Measurements from ENCODE around the gene SLF2. TPM values are rescaled to one million over a fixed set of nuclear protein-coding genes. Genes with fewer than 3 reads are reported as not detected.
A peak's percentile ranks its signal among the peaks of the same experiment; 100 is the strongest.

SLF2 gene
- total RNA-seq, 1 donor from 2014 or later: 61.9 TPM

DNA sequence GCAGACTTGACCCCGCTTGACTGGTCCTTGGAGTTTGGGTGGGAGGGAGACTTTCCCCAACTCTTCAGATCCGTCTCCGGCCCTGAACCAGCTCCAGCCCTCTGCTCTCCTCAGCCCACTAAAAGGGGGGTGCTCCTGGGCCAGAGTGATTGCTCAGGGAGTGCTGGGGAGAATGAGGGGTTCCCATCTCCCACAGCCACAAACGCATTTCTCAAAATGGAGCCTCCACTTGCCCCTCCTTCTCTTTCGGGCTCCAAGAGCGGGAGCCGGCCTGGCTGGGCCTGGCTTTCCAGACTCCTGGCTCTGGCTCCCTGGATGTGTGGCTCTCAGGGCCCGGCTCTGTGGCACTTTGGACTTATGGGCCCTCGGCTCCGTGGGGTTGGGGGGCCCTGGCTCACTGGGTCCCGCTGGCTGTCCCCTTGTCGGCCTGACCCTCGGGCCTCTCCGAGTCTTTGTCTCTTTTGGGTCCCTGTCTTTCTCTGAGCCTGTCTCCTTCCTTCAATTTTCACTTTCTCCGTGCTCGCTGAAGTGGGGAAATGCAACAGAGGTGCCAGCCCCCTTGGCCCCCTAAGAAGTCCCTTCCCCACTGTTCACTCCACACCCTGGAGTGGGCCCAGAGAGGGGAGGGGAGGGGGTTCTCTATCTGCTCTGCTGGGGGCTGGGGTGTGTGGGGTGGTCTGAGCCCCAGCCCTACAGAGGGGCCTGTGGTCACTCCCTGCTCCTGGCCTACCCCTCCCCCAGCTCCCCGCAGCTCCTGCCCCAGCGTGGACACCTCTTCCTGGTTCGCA lies 87.6 kb downstream of the SLF2 start:
- DNase-seq: no peak

DNA sequence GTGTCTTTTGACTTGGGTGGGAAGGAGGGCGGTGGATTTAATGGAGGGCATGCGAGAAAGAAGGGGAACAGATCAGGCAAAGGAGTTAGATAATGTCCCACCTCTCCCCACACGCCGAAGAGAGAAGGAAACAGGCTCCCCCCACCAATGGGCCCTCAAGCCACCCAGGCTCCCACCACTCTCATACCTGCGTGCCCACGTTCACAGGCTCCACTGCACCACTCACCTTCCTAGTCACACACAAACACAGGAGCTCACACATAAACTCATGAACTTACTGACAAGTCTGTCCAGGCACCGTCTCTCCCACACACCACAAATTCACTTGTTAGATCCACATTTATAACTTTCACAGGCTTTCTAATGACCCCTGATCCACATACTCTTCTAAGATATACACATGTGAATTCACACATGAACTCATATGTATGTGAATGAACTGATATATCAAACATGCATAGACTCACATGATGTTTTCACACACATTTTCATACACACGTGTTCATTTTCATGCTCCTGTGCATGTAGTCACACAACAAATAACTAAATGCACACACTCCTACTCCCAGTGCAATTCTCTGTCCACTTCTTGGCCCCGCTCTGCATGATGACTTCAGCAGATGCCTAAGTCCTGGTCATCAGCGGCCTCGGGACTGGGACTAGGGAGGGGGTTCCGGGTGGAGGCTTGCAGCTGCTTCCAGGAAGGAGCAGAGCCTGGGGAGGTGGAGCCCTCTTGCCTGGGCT lies 88.3 kb downstream of the SLF2 start:
- DNase-seq: peak; percentile 60

DNA sequence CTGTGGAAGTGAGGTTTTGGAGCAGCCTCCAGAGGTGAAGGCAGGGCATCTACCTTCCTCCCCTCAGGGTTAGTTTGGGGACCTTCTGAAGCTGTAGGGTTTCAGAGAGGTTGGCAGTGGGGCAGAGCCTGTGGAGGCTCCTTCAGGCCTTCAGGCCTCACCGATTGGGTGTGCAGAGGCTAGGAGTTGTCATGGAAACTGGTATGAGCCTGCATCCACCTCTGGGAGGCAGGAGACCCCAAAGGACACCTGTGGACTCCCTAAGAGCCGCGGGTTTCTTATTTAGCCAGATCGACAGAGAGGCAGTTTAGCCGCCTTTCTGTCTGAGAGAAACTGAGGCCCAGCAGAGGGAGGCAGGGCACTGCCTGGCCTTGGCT lies 88.9 kb downstream of the SLF2 start:
- DNase-seq: no peak

DNA sequence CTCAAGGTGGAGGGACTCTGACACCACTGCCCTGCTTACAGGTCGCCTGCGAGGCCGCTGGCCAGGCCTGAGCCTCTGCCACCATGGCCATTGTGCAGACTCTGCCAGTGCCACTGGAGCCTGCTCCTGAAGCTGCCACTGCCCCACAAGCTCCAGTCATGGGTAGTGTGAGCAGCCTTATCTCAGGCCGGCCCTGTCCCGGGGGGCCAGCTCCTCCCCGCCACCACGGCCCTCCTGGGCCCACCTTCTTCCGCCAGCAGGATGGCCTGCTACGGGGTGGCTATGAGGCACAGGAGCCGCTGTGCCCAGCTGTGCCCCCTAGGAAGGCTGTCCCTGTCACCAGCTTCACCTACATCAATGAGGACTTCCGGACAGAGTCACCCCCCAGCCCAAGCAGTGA lies 89.7 kb downstream of the SLF2 start:
- no peak for DNase-seq

DNA sequence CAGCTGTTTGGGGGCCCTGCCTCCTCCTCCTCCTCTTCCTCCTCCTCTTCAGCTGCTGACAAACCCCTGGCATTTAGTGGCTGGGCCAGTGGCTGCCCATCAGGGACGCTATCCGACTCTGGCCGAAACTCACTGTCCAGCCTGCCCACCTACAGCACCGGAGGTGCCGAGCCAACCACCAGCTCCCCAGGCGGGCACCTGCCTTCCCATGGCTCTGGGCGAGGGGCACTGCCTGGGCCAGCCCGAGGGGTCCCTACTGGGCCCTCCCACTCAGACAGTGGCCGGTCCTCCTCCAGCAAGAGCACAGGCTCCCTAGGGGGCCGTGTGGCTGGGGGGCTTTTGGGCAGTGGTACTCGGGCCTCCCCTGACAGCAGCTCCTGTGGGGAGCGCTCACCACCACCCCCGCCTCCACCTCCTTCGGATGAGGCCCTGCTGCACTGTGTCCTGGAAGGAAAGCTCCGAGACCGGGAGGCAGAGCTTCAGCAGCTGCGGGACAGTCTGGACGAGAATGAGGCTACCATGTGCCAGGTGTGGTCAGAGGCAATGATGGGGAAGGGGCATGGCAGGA lies 91.0 kb downstream of the SLF2 start:
- no peak for DNase-seq

DNA sequence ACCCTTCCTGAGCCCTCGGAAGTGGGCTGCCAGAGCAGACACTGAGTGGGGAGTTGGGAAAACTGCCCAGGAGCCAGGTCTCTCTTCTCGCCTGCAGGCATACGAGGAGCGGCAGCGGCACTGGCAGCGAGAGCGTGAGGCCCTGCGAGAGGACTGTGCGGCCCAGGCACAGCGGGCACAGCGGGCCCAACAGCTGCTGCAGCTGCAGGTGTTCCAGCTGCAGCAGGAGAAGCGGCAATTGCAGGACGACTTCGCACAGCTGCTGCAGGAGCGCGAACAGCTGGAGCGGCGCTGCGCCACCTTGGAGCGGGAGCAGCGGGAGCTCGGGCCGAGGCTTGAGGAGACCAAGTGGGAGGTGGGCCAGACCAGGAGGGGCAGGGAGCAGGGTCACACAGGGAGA lies 92.6 kb downstream of the SLF2 start:
- DNase-seq: no peak

DNA sequence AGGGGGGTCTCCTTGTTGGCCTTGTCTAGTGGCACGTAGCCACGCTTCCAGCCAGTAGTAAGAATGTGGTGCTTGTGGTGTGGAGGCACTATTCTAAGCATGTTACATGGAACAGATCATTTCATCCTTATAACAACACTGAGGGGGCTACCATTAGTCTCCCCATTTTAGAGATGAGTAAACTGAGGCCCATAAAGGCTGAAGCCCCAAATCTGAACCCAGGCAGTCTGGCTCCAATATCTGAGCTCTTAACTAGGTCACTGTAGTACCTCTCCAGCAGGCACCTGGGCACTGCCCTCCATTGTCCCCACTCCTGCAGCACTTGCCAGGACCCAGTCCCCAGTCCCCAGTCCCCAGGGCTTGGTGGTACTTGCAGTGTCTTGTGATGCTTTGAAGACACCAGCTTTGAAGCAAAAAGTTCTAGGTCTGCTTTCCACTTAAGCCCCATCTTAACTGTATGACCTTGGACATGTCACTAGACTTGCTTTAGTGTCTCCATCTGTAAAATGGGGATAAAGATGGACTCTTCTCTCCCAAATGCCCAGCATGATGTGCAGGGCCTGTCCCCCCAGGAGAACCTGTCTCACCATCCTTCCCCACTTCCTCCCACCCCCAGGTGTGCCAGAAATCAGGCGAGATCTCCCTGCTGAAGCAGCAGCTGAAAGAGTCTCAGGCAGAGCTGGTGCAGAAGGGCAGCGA lies 93.3 kb downstream of the SLF2 start:
- no peak for DNase-seq

DNA sequence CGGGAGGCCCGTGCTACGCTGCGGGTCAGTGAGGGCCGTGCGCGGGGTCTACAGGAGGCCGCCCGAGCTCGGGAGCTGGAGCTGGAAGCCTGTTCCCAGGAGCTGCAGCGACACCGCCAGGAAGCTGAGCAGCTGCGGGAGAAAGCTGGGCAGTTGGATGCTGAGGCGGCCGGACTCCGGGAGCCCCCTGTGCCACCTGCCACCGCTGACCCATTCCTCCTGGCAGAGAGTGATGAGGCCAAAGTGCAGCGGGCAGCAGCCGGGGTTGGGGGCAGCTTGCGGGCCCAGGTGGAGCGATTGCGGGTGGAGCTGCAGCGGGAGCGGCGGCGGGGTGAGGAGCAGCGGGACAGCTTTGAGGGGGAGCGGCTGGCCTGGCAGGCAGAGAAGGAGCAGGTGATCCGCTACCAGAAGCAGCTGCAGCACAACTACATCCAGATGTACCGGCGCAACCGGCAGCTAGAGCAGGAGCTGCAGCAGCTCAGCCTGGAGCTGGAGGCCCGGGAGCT lies 93.9 kb downstream of the SLF2 start:
- DNase-seq: no peak

DNA sequence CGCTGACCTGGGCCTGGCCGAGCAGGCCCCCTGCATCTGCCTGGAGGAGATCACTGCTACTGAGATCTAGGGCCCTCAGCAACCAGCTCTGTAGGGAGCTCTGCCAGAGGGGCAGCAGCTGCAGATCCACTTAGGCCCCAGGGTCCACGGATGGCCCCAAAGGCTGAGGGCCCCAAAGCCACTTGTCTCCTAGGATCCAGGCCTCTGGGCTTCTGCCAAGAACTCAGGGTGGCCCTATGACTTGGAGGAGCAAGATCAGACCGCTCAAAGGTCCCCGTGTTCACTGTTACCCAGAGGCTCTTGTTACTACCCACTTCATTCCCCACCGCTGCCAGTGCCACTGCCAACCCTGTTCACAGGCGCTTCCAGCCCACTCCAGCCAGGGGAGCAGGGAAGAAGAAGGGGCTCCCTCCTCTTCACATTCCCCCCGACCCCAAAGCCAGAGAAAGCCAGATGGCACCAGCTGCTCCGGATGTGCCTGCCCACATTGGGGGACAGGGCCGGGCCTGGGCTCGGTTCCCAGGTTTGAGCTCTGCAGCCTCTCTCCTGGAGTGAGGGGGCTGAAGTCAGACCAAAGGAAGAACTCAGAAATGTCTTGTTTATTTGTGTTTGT lies 94.4 kb downstream of the SLF2 start:
- no peak for DNase-seq

DNA sequence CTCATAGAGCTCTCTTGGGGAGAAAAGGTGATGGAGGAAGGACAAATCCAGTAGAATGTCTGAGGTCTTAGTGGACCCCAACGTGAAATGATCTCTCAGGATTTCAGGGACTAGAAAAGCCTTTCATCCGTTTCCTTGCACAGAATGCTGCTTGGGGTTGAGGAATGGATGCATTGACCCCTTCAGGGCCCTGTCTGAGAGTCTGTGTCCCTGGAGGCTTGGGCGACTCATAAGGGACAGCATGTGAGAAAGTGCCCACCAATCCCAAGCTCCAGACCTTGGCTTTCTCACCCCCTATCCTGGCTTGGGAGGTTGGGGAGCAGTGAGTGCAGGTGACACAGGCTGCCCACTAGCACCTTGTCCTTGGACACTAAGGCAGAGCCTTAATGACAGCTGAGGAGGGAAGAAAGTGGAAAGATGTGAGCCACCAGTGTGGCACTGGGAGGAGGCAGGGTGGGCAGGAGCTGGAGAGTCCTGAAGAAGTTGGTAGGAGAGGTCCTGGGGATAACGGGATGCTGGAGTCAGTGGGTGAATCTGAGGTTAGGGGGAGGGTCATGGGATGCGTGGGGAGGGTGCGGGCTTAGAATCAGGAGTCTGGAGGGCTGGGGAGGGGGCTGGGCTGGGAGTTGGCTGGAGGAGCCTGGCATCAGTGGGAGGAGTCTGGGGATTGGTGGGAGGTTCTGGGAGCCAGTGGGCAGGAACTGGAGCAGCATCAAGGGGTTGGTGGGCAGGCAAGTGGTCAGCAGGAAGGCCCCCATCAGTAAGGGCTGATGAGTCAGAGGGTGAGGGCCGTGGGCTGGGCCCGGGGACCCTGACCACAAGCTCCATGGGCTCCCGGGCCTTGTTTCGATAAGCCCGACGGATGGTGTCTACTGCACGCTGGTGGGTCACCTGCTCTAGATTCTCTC lies 95.4 kb downstream of the SLF2 start:
- DNase-seq: no peak

DNA sequence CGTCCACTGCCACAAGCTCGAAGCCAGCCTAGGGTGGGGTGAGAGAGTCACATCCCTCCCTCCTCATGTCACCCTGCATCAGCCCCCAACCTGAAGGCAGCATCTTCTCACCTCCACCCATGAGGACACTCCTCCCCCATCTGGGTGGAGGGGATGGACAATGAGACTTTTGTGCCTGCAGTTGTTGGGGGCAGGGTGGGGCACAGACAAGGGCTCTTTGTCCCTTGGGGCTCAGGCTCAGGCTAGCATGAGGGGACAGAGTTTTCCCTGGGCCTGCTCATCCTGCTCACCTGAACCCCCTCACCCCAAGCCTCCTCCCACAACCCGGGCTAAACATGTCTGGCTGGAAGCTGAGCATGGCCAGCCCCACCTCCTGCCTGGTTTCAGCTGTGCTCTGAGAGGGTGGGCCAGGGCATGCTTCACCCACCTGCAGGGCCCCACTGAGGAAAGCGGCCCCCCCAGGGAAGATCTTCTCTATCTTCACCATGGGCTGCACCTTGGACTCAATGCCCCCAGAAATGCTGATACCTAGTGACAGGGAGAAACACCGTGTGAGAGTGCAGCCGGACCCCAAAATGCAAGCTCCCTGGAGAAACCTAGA lies 96.2 kb downstream of the SLF2 start:
- peak; percentile 50 for DNase-seq

DNA sequence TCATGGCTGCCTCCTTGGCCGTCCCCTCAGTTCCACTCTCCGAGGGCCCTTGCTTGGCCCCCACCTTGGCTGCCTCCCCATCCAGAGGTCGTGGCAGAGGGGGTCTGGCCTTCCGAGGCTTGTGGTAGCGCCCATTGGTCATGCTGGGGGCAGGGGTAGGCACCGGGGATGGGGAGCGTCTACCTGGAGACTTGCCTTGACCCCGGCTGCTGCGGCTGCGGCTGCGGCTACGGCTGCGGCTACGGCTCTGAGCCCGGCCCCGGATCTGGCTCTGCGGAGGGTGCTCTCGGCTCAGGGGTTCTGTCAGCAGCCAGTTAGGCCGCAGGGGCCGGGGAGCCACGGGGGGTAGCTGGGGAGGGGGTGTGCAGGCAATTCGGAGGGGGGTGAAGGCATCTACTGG lies 97.6 kb downstream of the SLF2 start:
- no peak for DNase-seq

DNA sequence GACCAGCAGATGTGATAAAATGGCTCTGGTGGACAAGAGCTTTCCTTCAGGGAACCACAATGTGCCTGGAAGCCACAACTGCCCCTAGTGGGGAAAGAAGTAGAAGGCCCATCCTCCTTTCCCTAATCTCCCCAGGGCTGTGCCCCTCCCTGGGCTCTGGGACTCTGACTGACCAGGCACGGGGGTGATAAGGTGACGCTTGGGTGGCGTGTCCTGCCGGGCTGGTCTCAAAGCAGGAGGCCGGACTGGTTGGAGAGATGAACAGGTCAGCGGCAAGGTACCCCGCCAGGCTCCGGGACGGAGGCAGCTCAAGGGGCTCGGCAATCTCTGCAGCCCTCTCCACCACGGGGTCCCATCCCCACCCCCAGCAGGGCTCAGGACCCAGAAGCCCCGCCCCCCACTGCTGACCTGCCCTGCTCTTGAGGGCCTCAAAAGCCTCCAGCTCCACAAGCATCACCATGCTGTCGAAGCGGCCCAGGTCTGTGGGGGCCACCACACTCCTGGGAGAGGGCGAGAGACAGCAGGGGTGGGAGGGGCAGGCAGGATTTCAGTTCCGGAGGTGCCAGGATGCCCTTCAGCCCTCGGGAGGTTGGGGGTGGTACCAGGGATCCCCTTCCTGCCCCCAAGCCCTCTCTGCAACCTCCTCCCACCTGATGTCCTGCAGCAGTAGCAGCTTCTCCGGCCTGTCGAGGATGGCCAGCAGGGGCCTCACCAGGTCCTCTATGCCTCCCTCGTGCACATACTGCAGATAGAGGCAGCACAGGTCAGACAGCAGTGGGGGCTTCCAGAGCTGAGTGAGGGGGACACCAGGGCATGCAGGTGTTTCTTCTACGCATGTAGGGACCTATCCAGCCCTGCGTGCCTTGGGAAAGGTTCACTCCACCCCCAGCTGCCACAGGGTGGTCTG lies 99.0 kb downstream of the SLF2 start:
- DNase-seq: no peak

DNA sequence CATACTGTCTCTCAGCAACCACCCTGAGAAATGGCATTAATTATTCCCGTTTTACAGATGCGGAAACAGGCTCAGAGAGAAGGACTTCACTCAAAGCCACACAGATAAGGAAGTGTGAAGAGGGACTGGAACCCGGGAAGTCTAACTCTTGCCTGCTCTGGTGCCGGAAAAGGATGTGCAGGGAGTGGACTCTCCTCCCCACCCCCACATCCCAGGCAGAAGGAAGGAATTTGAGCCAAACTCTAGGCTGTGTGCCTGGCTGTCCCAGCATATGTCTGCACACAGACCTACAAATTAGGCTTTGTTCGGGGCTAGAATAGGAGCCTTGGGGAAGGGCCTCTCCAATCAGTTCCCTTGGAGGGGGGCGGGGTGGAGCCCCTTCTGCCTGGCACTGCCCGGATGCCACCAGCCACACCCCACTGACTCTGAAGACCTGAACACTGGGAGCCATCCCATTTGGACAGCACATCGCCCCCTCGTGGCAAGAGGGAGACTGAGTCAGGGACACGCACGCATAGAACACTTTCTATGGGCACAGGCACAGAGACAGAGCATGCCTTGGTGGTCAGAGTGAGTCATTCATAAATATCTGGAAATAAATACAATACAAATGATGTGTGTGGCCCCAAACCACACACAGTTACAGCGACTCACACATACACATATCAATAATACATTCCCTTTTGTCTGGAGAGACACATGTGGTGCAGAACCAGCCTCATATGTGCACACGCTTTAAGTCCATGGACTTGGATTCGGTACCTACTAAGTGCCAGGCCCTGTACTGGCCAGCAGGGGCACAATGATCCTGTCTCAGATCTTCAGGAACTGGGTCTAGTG lies 100.0 kb downstream of the SLF2 start:
- DNase-seq: peak; percentile 85

DNA sequence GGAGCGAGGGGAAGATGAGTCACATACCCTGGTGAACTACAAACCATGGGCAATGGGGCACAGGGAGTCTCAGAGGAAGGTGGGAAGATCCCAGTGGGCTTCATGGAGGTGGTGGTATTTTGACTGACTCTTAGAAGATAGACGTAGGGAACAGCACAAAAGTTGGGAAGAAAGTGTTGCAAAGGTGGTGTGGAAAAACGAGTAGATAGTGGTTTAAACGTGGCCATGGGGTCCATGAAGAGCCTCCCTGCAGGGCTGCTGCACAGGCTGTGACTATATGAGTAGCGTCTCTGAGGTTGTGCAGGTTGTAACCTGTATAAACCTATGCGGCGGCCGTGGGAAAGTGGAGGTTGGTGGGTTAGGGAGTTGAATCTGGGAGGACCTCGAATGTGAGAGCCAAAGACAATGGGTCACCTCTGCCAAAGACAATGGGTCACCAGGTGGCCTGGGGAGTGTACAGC lies 100.6 kb downstream of the SLF2 start:
- no peak for DNase-seq

DNA sequence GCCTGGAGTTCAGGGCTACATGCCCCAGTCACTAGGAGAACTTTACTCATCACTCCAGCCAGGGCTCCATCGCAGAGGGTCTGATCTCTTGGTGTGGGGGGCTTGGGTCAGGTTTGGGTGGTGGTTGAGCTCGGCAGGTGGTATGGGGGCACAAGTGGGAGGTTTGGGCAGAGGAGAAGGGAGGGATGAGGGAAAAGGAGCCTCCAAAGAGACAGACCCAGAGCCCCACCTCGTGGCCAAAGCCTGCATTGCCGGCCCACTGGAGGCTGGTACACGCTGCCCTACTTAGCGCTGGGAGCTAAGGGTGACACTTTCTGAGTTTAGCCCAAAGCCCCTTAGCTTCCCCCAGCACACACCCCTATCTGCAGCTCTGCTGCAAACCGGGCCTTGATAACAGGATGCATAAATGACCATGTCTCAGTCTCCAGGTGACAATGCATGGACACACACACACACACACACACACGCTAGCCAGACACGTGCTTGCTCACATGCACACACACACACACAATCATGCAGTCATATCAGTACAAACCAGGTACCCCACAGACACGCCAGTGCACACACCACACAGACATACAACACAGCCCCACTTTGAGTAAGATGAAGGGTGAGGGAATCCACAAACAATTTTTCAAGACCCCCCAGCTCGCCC lies 101.6 kb downstream of the SLF2 start:
- peak; percentile 64 for DNase-seq
